Measurements from ENCODE around the gene SND1.

The SND1 gene

DNA sequence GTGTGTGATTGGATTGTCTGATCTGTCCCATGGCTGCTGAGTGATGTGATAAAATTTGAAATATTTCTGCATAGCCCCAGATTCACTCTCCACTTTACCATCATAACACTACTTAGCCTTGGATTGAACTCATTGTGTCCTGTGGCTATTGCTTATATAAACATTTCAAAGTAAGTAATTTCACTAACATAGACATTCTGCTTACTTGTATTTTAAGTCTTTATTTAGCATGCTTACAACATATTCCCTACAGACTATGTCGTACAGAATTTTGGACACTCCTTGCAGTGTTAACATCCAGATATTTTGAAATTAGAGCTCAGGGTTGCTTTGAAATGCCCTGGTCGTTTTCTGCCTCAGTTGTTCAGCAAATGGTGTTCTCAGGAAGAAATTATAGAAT, 261.7 kb downstream of the SND1 start:
- no peak for DNase-seq

DNA sequence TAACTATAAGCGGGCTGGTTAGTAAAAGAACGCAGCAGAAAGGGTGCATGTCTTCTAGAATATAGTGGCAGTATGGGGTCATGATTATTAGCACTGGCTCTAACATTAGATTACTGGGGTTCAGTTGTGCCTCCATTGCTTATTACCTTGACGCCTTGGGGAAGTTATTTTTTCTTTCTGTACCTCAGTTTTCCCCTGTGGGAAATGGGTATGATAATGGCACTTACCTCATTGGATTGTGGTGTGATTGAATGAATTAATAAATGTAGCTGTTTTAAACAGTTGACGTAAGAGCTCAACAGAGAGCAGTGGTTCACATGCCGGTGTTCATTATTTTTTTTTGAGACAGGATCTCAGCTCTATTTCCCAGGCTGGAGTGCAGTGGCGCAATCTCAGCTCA, 262.7 kb downstream of the SND1 start:
- no peak for DNase-seq

DNA sequence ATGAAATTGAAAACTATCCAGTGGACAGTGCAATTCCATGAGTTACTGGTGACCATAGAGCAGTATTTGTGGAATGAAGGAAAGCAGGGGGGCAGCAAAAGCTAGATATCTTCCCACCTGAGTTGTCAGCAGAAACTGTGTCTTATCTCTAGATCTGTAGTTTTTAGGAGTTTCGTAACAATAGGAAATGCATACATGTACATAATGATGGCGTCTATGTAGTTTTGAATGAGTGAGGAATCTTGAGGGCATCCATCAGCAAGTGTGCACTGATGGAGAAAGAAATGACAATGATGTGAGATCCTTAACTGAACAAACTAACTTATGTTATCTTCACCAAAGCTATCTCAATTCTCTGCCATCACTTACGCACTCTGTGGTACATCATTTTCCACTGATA, 264.7 kb downstream of the SND1 start:
- no peak for DNase-seq

DNA sequence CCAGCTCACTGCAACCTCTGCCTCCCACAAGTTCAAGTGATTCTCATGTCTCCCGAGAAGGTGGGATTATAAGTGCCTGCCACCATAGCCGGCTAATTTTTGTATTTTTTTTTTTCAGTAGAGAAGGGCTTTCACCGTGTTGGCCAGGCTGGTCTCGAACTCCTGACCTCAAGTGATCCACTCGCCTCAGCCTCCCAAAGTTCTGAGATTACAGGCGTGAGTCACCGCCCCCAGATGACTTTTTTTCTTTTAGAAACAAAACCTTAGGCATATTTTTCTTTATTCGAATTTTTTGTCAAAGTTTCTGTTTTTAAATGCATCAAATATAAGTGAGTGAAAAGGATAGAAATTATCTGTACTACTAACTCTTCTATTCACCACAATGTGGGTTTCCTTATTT, 266.1 kb downstream of the SND1 start:
- no peak for DNase-seq

DNA sequence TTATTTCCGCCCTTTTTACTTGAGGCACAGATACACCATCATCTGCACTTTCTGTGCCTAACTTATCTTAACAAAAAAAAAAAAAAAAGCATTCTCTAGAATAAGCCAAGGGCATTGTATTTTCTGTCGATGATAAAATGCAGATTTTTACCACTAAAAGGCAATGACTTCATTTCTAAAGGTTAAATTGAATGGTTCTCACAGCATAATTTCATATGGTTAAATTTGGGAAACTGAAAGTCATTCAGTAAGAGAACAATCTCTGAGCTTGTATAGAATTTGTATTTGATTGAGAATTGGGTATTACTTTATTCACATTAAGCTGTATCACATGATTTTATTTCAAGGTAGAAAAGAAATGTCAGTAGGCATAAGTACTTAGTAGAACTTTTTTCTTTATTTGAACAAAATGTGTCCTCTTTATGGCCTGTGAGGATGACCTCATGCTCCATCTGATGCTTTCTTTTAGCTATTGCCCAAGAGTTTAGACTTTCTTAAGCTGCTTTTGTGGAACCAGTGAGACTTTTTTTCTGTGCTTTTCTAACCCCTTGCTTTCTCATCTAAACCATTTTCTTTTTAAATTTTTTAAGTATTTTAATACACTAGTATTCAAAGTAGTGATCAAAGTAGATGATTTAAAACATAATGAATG, 268.9 kb downstream of the SND1 start:
- DNase-seq: no peak

DNA sequence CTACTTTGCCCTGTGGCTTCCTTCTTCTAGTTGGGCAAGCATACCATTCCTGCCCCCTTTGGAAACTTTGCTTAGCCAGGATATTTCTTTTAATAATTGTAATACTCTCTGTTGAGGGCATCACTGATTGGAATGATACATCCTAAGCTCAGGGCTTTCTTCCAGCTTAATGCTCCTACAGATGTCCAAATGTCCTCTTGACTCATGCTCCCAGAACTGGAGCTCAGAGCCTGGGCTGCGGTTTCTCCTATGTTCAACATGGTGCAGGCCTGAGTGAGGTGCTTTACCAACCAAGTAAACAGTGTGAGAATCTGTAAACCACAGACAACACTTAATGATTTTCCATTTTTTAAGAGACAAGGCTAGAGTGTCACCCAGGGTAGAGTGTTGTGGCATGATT, 270.7 kb downstream of the SND1 start:
- DNase-seq: no peak

DNA sequence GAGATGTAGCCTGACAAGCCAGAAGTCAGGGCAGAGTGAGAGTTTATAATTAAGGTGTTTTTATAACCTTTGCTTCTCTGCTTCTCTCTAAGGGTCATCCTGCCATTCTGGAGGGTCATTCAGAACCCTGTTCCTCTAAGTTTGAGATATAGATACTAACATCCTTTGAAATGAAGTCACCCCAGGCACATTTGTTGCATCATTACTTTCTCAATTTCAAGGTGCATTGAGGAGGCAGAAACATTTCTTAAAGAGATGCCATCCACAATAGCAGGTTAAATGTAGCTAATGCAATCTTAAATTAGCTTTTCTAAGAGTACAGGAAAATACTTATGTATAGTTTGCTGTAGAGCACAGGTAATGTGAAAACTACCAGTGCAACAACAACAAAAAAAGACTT, 272.9 kb downstream of the SND1 start:
- no peak for DNase-seq

DNA sequence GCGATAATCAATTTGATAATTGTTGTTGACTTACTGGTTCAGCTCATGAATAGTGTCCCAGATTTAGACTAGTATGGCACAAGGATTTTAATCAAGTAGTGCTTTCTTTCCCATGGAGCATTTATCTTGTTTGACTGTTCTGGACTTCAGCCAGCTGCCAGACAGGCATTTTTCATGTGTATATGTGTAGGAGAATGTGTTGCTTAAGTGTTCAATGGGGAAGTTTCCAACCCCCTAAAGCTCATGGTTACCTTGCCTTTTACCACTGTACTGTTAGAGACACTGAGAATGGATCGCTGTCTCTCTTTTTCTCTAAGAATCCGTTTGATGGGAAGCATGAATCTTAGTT, 275.3 kb downstream of the SND1 start:
- no peak for DNase-seq

DNA sequence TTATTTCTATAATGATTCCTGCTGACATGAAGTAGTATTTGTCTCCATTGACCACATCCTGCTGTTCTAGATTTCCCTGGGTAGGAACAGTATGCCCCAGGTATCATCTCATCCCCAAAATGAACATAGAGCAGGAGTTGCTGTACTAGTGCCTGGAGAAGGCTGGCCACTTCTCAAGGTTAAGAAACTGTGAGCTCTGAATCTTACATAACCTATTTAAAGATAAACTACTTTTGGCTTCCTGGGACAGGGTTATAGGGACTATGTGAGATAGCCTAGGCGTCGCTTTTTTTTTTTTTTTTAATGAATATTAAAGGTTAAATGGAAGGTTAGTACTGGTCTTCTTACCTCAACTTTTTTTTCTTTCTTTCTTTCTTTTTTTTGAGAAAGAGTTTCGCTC, 276.2 kb downstream of the SND1 start:
- DNase-seq: no peak

DNA sequence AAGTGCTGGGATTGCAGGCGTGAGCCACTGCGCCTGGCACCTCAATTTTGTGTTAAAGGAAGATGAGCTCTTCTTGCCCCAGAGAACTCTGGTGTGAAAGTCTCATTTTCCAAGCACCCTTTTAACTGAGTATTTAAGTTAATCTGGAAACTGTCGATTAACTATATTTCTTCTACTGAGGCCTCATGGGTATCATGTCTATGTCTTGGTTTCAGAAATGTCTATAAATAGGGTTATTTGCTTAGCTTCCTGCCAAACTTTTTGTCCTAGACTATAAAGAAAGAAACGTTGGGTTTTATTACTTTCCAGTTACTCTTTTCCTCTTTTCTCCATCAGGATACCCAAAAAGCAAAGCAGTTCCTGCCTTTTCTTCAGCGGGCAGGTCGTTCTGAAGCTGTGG, 276.9 kb downstream of the SND1 start:
- no peak for DNase-seq

DNA sequence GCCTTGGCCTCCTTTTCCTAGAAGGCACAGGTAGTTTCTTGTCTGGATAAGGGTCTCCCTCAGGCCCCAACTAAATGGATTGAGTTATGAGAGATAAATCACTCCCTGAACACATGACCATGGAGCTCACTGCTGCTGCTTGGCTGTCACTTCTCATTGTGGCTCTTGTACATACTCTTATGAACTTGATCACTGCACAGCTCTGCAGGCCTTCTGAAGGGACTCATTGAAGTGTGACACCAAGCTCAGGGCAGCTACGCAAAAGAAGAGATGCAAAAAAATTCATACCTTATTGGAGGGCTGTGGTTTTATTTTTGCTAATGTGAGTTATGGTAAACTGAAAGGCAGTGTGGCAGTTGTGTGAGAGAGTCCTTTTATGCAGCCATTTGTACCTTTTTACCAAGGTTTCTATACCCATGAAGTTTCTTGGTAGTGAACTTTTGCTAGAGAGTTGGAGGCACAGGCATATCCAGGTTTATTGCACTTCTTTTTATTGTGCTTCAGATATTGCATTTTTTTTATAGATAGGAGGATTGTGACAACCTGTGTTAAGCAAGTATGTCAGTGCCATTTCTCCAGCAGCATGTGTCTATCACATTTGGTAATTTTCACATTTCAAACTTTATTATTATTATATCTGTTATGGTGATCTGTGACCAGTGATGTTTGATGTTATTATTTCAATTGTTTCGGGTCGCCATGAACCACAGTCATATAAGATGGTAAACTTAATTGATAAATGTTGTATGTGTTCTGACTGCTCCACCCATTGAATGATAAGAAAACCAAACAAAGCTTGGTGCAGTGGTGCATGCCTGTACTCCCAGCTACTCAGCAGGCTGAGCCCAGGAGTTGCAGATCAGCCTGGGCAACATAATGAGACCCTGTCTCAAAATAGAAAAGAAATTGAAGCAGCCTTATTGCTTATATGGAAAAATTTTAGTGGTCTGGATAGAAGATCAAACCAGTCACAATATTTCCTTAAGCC, 278.6 kb downstream of the SND1 start:
- DNase-seq: no peak

DNA sequence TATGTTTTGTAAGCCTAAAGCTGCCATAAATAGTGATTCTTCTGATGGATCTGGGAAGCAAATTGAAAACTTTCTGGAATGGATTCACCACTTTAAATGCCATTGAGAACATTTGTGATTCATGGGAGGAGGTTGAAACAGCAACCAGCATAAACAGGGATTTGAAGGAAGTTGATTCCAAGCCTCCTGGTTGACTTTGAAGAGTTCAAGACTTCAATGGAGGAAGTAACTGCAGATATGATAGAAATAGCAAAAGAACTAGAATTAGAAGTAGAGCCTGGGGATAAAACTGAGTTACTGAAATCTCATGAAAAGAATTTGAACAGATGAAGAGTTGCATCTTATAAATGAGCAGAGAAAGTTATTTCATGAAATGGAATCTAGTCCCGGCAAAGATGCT, 280.1 kb downstream of the SND1 start:
- no peak for DNase-seq

DNA sequence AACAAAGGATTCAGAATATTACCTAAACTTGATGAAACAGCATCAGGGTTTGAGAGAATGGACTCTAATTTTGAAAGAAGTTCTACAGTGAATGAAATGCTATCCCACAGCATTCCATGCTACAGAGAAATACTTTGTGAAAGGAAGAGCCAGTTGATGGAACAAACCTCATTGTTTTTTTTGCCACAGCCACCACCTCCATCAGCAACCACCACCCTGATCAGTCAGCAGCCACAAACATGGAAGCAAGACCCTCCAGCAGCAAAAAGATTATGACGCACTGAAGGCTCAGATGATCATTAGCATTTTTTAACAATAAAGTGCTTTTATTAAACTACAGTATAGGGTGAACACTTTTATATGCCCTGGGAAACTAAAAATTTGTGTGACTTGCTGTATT, 280.5 kb downstream of the SND1 start:
- no peak for DNase-seq

DNA sequence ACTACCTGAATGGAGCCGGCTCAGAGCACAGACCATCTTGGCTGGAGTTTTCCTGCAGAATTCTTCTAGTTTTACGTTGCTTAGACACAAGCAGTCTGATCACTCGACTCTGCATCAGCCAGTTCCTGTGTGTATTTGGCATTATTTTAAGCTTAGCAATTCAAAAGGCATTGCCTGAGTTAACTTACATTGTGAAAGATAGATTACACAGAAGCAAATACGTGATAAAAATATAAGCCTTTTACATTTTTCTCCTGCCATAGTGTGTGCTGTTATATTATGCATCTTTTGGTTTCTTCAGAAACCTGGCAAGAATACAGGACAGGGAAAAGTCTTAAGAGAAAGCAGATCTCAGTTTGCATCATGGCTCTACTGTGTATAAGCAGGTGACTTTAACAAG, 281.2 kb downstream of the SND1 start:
- DNase-seq: no peak

DNA sequence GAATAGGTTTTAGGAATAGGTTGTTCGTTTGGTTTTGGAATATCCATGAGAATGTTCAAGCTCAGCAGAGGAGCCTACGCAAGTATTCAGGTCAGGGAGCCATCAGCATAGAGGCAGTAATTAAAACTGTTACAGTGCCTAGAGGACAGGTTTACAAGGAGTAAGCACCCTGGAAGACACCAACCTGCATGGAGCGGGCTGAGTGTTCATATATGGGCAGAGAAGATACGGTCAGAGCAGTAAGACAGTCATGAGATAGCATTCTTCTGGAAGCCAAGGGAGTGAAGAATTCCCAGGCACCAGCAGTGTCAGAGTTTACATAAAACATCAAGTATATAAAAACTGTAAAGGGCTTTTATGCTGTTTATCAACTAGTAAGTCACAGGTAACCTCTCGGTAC, 282.7 kb downstream of the SND1 start:
- DNase-seq: no peak

DNA sequence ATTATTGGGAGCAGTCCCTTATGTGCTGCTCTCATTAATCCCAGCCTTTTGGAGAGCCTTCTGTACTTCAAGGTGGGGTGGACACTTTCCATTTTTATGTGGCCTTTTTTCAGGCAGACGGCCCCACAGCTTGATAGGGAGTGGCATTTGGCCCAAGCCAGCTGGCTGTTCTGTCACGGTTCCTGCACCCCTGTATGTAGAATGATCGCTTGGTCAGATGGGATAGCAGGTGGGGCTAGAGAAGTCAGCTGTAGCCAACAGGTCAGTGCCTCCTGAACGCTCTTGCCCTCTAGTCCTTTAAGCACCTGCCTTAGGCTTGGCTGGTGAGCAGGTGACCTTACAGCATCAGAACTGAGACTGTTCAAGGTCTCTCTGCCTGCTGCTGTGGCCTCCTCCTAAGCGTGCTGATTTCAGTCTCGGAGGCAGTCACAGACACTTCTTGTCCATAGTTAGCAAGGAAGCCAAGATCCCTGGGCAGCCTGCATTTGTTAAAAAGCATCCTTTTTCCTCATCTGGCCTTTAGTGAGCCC, 283.9 kb downstream of the SND1 start:
- no peak for DNase-seq

DNA sequence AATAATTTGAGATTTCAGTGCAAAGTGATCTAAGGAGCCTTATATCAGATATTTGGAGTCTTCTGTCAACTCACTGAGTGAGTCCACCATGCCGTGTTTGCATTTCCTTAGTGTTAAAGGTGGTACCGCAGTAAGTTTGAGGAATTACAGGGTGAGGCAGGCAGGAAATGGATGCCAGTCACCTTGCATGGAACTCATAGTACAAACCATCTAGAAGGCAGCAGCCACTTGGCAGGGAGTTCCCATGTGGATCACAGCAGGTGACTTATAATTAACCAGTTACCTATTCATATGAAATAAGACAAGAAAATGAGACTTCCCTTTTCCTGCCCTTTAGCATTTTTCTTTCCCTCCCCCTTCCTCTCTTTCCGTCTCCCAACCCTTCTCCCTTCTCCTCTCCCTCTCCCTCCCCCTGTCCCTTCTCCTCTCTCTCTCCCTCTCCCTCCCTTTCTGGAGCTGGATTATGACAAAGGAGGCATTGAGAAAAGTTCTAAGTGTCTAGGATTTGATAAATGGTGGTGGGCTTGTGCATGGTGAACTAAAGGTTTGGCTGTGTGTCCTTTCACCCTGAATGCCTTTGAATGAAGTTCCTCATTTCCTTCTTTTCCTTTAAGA, 285.2 kb downstream of the SND1 start:
- no peak for DNase-seq

DNA sequence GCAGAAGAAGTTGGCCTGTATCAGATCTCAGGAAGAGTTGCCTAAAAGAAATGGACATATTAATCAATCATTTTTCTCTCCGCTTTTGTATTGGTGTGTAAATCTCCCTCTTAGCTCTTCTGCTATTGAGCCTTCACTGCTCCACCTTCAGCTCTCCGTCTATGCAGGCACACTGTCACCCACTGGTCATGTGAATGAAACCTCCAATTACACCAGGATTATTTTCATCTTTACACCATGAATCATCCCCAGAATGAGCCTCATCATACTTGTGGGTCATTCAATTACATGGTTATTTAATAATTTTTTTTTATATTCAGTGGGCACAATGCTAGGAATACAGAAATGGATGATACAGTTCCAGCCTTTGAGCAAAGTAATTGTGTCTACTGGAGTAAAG, 286.6 kb downstream of the SND1 start:
- no peak for DNase-seq

DNA sequence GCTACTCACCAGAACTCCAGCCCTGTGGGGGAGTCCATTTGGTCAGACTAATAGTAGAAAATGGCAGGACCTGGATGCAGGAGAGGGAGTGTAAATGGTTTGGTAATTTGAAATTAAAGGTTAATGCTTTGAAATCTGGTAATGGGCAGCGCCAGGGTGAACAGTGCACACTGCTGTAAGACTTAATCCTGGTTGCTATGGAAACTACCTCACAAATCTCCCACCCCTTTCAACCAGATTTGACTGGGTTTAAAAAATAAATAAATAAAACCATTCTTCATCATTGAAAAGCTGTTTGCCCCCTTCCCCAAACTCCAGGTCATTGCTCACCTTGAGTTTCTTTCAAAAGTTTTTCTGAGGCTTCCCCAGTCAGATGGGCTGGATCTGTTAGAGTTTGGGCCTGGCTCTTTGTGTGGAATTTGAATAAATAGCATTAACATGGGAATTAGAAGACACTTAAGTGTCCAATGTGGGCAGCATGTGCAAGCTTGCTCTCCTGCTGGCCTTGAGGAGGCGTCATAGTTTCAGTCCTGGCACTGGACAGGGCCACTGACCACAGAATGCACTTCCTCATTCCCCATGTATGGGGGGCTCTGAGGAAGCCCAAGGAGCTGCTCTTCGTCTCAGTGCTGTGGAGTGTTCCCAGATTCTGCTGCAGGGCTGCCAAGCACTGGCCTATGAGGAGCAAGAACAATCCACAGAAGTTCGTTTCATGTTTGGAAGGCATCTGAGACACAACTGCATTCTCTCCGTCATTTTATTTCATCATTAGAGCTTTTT, 288.6 kb downstream of the SND1 start:
- DNase-seq: no peak

DNA sequence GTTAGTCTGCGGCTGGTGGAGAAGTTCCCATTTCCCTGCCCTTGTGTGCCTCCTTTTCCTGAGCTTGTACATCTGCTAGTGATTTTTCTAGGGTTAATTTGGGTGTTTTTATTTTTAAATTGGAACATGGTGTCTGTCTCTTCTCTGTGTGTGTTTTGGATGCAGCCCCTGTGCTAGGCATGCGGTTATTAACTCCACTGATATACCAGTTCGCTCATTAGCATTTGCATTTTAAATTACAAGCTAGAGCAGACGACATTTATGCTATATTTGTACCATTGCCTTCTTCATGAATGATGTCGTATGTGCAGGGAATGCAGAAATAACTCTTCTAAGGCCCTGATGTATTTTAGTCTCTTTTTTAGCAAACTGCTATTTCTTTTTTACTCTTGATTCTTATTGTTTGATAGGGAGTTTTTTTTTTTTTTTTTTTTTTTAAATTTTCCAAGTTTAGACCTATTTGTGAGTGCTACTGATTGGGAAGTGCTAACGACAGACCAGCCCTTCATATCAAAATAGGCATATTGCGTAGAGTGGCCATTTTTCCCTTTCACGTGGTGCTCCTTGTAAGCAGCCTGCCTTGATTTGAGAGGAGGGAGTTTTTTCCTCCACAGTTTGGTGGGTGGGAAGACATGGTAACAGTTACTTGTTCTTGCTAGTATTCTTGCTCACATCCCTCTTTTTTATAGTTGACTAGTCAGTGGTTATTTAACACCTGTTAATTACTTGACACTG, 289.6 kb downstream of the SND1 start:
- DNase-seq: no peak

DNA sequence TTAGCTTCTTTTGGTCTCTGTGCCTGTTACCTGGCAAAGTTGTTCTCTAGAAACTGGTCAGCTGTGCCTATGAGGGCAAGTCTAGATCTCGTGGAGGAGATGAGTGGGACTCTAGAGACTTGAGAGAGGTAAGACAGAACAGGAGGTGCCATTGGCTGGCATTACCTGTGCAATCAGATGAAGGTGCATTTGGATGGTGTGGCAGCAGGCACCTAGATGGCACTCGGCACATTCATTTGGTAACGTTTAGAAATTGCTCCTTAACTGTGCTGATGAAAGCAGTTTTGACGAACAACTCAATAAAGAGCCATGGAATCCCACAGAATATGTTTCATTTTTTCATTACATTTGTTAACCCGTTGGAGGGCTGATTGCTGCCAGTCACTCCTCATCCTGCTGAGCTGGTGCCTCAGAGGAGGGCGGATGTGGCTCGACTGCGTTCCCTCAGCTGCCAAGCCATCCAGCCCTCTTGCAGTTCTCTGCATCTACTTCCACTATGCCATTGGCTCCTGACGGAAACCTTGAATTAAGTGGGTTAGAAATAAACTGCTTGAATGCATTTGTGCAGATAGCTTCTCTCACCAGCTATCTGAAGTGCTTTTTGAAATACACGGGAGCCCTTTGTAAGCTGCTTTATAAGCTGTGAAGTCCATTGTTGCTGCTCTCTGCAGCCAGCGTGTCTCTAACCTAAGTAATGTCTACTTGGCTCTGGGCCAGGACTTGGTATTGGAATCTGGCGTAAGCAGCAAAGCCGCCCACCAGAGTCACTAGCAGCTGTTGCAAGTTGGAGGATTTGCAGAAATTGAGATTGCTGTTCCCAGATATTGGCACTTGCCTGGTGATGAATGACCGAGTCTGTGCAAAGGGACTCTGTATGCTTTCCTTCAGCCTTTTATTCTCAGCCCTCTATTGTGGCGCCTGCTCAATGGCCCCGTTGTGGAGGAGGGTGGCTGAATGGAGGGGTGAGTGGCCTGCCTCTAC, 291.8 kb downstream of the SND1 start:
- DNase-seq: peak; percentile 27
